Measurements from ENCODE around the gene FBXW2. TPM values are rescaled to one million over a fixed set of nuclear protein-coding genes. Genes with fewer than 3 reads are reported as not detected.
A peak's percentile ranks its signal among the peaks of the same experiment; 100 is the strongest.

Gene FBXW2
- total RNA-seq, 1 donor: 41.5 TPM

- no peak overlapping the region for H3K4me3 ChIP-seq (ENCODE audit: low read depth, low read length)
- no peak for DNase-seq (ENCODE audit: low read depth)
- no peak for TF ChIP-seq CTCF (IDR thresholded peaks at IDR 0.05; ENCODE audit: insufficient read depth, low read depth, low read length)
These were observed 53.1 kb downstream of the FBXW2 start for GRCh38 chr9:120740132-120740531.

DNA sequence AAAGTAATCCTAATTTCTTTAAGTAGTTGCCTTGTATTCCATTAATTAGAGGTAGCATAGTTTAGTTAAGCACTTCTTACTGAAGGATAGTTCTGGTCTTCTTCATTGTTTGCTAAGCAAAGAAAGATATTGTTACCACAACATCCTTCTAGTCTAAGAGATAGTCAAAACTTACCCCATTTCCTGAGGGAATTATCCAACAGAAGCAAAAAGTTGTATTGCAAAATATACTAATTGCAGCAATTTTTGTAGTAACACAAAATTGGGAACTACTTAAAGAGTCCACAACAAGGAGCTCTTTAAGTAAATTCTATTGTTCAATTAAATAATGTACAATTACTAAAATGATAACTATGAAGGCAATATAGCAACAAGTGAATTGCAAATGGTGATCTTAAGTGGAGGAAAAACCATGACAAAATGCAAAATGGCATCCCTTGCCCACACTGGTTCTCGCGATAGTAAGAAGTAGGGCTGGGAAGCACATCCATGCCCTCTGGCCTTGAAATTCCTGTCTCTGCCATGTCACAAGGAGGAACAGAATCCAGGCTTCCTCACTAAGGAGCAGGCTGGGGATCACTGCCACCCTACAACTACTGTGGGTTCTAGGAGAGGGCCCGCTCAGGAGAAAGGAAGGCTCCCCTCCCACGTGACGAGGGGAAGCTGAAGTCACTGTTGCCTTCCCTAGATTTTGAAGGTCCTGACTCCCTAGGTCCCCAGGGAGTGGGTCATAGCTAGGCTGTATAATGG lies 55.6 kb downstream of the FBXW2 start:
- no peak for DNase-seq (ENCODE audit: low read depth)
- no peak overlapping the region for H3K4me3 ChIP-seq (ENCODE audit: low read depth, low read length)
- no peak for TF ChIP-seq CTCF (IDR thresholded peaks at IDR 0.05; ENCODE audit: insufficient read depth, low read depth, low read length)

GRCh38 chr9:120736881-120737280 lies 56.3 kb downstream of the FBXW2 start:
- no peak for DNase-seq (ENCODE audit: low read depth)
- no peak for TF ChIP-seq CTCF (IDR thresholded peaks at IDR 0.05; ENCODE audit: insufficient read depth, low read depth, low read length)
- H3K4me3 ChIP-seq (ENCODE audit: low read depth, low read length): no peak overlapping the region

DNA sequence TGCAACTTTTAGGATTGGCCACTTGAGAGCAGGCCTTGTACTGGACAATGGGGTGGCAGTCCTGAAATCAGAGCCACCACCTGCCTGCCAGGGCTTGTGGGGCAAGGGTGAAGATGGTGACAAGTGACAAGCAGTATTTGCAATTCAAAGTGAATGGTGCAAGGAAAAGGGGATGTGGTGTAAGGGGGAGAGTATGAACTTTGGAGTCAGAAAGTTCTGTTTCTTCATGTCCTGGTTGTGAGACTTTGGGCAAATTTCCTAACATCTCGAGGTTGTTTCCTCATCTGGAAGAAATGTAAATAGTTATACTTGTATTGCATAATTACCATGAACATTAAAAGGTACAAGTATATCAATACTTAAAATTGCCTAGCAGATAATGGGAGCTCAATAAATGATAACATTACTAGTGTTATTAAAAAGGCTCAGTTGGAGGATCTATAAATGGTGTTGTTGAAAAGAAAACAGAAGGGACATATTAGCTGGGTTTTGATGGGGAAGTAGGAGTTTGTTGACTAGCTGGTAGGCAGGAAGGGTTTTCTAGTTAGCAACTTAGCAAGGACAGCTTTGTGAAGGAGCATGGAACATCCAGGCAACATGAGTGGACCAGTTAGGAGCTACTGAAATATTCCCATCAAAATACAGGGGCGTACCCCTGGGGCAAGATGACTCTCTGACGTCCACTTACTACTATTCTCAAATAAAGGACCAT lies 57.6 kb downstream of the FBXW2 start:
- TF ChIP-seq CTCF (IDR thresholded peaks at IDR 0.05; ENCODE audit: insufficient read depth, low read depth, low read length): no peak
- DNase-seq (ENCODE audit: low read depth): peak; percentile 88
- no peak overlapping the region for H3K4me3 ChIP-seq (ENCODE audit: low read depth, low read length)

- no peak overlapping the region for H3K4me3 ChIP-seq (ENCODE audit: low read depth, low read length)
- TF ChIP-seq CTCF (IDR thresholded peaks at IDR 0.05; ENCODE audit: insufficient read depth, low read depth, low read length): no peak
- peak; percentile 40 for DNase-seq (ENCODE audit: low read depth)
These were observed 58.4 kb downstream of the FBXW2 start for GRCh38 chr9:120734607-120735410.

- no peak overlapping the region for H3K4me3 ChIP-seq (ENCODE audit: low read depth, low read length)
- DNase-seq (ENCODE audit: low read depth): peak; percentile 40
- no peak for TF ChIP-seq CTCF (IDR thresholded peaks at IDR 0.05; ENCODE audit: insufficient read depth, low read depth, low read length)
These were observed 60.0 kb downstream of the FBXW2 start for GRCh38 chr9:120733190-120733589.
